Ishikawa (cell line): ENCODE results near the gene KMO.

Experiments
- CEBPB ChIP-seq: IDR thresholded peaks from 2 replicates; pipeline ENCODE4 v1.6.1; 2012
- EP300 ChIP-seq: IDR thresholded peaks from 2 replicates; pipeline ENCODE4 v1.6.1; 2012; ENCODE audit warnings: borderline replicate concordance
- TEAD4 ChIP-seq: IDR thresholded peaks from 2 replicates; pipeline ENCODE4 v1.6.1; 2012
- TF ChIP-seq, protein P1 (sequence below): IDR thresholded peaks from 2 replicates; pipeline ENCODE4 v1.6.1; 2012

DNA sequence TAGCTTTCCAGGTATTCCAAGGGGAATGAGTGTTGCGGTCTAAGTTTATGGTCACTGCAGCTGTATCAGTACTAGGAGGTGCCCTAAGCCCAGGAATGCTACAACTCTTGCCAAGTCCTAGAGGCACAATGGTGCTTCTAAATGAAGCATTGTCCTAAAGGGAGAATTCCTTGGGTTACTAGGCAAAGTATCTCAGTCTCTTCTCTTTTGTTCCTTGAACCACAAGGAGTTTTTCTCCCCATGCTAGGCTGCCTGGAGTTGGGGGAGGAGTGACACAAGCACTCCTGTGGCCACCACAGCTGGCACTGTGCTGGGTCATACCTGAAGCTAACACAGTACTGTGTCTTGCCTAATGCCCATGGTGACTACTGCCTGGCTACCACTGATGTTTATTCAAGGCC lies 50.7 kb downstream of the KMO start:
- TF ChIP-seq EP300 = no peak
- no peak for TF ChIP-seq CEBPB
- TF ChIP-seq, protein P1, sequence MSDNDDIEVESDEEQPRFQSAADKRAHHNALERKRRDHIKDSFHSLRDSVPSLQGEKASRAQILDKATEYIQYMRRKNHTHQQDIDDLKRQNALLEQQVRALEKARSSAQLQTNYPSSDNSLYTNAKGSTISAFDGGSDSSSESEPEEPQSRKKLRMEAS = no peak
- TF ChIP-seq TEAD4 = no peak
